ENCODE data around the gene CYP27A1.

The CYP27A1 gene

DNA sequence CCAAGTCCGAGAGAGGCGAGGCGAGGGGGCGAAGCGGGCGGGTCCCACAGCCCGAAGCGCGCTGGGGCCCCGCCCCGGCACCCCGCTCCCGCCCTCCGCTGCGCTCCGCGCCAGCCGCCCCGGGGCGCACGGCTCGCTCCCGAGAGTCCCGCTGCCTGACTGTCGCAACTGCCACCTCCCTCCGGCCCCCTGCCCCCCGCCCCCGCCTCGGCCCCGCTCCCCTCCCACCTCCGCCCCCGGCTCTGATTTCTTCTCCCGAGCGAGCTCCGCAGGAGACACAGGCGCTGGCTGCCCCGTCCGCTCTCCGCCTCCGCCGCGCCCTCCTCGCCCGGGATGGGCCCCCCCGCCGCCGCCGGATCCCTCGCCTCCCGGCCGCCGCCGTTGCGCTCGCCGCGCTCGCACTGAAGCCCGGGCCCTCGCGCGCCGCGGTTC is 77.6 kb downstream of the CYP27A1 start, which contains the start of gene WNT6:
Gene WNT6, plus strand, starts transcription at position 250 of the 432 bp plus-strand sequence. CDS start 233 bp downstream, outside the sequence.
- DNase-seq: no peak
- Histone ChIP-seq H3K9me3 (ENCODE audit: severe bottlenecking) (no peaks in the 10 kb centered on the region), H3K4me3 (ENCODE audit: low read depth, low read length) (peak within 1 kb of the TSS; percentile 56), H3K27ac (no peak within 1 kb of the TSS), H3K36me3 (no peaks in the 10 kb centered on the region), H3K27me3 (ENCODE audit: insufficient read depth, low read depth, severe bottlenecking) (peaks cover 18% of the 10 kb centered on the region)
- TF ChIP-seq, protein P1, sequence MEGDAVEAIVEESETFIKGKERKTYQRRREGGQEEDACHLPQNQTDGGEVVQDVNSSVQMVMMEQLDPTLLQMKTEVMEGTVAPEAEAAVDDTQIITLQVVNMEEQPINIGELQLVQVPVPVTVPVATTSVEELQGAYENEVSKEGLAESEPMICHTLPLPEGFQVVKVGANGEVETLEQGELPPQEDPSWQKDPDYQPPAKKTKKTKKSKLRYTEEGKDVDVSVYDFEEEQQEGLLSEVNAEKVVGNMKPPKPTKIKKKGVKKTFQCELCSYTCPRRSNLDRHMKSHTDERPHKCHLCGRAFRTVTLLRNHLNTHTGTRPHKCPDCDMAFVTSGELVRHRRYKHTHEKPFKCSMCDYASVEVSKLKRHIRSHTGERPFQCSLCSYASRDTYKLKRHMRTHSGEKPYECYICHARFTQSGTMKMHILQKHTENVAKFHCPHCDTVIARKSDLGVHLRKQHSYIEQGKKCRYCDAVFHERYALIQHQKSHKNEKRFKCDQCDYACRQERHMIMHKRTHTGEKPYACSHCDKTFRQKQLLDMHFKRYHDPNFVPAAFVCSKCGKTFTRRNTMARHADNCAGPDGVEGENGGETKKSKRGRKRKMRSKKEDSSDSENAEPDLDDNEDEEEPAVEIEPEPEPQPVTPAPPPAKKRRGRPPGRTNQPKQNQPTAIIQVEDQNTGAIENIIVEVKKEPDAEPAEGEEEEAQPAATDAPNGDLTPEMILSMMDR (IDR thresholded peaks at IDR 0.05; ENCODE audit: low read depth, low read length): no peak

DNA sequence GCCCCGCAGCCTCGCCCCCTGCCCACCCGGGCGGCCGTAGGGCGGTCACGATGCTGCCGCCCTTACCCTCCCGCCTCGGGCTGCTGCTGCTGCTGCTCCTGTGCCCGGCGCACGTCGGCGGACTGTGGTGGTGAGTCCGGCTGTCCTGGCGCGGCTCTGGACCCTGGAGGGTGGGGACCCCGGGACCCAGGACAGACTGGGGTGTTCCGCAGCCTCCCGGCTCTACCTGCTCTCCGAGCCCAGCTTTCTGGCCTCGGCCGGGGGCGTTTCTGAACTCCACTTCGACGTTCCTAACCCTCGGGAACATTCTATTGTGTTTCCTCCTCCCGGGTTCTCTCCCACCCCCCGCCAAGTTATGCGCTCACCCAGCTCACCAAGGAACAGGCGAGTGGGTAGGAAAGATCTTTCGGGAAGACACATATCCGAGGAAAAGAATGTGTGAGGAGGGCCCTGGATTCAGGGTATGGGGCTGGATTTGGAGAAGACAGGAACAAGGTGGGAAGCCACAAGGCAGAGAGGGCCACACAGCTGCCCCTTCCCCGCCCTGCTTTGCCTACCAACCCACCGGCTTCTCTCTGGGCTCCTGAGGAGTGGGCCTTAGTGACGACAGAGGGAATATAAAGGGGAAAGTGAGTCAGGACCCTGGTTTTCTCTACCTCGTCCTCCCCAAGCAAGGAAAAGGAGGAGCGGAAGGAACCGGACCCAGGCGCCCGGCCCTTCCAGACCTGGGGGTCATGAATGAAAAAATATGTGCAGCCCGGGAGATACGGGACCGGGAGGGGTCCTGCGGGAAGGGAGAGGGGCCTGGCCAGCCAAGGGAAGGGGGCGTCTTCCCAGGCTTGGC is 78.3 kb downstream of the CYP27A1 start:
- no peak overlapping the region for H3K27ac ChIP-seq
- TF ChIP-seq, protein P1 (IDR thresholded peaks at IDR 0.05; ENCODE audit: low read depth, low read length): no peak
- peaks cover 18% of the 10 kb centered on the region for H3K27me3 ChIP-seq (ENCODE audit: insufficient read depth, low read depth, severe bottlenecking)
- no peaks in the 10 kb centered on the region for H3K36me3 ChIP-seq
- no peaks in the 10 kb centered on the region for H3K9me3 ChIP-seq (ENCODE audit: severe bottlenecking)
- DNase-seq: no peak
- H3K4me3 ChIP-seq (ENCODE audit: low read depth, low read length): peak overlapping the region; percentile 56

- H3K27me3 ChIP-seq (ENCODE audit: insufficient read depth, low read depth, severe bottlenecking): peaks cover 18% of the 10 kb centered on the region
Observed at GRCh38 chr2:218860950-218861381, 79.0 kb downstream of the CYP27A1 start.

DNA sequence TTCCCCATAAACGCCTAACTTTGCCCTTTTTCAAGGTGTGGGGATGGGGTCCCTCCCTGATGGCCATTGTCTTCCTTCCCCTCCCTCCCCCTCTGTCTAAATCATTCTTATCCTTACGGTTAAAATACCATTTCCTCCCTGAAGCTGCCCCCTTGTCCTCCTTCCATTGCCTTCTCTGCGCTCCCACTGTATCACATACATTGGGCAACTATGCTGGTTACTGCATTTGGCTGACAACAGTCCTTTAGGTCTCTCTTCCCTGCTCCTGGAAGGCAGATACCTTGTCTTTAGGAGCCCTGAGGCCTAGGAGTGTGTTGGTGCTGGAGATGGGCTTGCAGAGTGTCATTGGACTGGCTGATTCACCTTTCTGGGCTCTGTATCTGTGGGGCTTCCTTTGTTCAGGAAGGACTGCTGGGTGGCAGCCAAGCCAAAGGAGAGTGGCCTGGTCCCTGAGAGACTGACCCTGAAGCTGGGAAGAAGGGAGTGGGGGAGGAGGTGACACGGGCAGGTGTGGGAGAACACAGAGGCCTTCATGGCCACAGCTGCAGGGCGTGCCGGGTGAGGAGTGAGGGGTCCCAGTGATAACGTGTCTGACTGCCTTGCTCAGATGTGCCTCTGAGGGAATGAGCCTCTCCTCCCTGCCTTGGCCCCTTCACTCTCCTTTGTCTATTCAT is 79.8 kb downstream of the CYP27A1 start:
- no peak overlapping the region for H3K27ac ChIP-seq
- H3K4me3 ChIP-seq (ENCODE audit: low read depth, low read length): no peak overlapping the region
- no peaks in the 10 kb centered on the region for H3K36me3 ChIP-seq
- TF ChIP-seq, protein P1 (IDR thresholded peaks at IDR 0.05; ENCODE audit: low read depth, low read length): no peak
- peaks cover 18% of the 10 kb centered on the region for H3K27me3 ChIP-seq (ENCODE audit: insufficient read depth, low read depth, severe bottlenecking)
- no peaks in the 10 kb centered on the region for H3K9me3 ChIP-seq (ENCODE audit: severe bottlenecking)
- DNase-seq: peak; percentile 3

More at GRCh38 chr2:218860950-218861381, 79.0 kb downstream of the CYP27A1 start:
- peak; percentile 92 for DNase-seq
- H3K36me3 ChIP-seq: no peaks in the 10 kb centered on the region
- H3K27ac ChIP-seq: no peak overlapping the region
- peak overlapping the region; percentile 56 for H3K4me3 ChIP-seq (ENCODE audit: low read depth, low read length)
- no peaks in the 10 kb centered on the region for H3K9me3 ChIP-seq (ENCODE audit: severe bottlenecking)
- TF ChIP-seq, protein P1 (IDR thresholded peaks at IDR 0.05; ENCODE audit: low read depth, low read length): no peak

DNA sequence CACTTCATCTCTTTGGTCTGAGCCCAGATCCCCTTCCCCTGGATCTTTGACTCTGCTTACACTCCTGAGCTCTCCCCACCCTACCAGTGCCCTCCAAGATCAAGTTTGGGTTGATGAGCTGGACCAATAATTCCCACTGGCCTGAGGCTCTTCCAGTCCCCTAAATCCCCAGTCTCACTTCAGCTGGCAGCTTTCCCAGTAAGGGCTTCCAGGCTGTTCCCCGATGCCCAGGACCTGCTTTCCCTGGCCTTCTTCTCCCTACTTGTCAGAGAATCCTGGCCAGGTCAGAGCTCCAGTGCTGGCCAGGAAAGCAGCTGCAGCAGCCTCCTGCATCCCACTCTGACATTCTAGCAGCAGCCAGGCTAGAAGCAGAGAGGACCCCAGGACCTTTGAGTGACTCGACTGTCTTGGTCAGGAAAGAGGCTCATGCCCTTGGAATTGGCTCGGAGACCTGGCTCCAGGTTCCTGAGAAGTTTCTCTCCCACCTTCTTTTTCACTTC is 81.1 kb downstream of the CYP27A1 start:
- Histone ChIP-seq H3K36me3 (no peaks in the 10 kb centered on the region), H3K4me3 (ENCODE audit: low read depth, low read length) (no peak overlapping the region), H3K27me3 (ENCODE audit: insufficient read depth, low read depth, severe bottlenecking) (peaks cover 18% of the 10 kb centered on the region), H3K27ac (no peak overlapping the region), H3K9me3 (ENCODE audit: severe bottlenecking) (no peaks in the 10 kb centered on the region)
- DNase-seq: no peak
- TF ChIP-seq, protein P1 (IDR thresholded peaks at IDR 0.05; ENCODE audit: low read depth, low read length): no peak
